GM19455 (cell line): ENCODE measurements around the gene C5orf34.
A peak's percentile ranks its signal among the peaks of the same experiment; 100 is the strongest.
"Not testable (repeated sequence)": the region's sequence is repeated elsewhere in the genome, so short reads cannot be mapped to it uniquely, and the experiment has no call there.

Experiments
- ATAC-seq: cut with Tn5 transposase; IDR thresholded peaks from one replicate; pipeline ENCODE4 v1.9.1; 2021; ENCODE audit not compliant: unreplicated experiment

Gene C5orf34

GRCh38 chr5:43515678-43516048, 715 bp upstream of the C5orf34 start:
- no peak for ATAC-seq

- ATAC-seq, result peak; percentile 33
Observed at GRCh38 chr5:43514471-43514815, 505 bp downstream of the C5orf34 start.

- no peak for ATAC-seq
Observed at GRCh38 chr5:43514025-43514424, 923 bp downstream of the C5orf34 start.

DNA sequence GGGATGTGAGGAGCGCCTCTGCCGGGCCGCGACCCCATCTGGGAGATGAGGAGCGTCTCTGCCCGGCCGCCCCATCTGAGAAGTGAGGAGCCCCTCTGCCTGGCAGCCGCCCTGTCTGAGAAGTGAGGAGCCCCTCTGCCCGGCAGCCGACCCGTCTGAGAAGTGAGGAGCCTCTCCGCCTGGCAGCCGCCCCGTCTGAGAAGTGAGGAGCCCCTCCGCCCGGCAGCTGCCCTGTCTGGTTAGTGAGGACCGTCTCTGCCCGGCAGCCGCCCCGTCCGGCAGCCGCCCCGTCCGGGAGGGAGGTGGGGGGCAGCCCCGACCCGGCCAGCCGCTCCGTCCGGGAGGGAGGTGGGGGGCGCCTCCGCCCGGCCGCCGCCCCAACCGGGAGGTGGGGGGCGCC, 3.9 kb downstream of the C5orf34 start:
- ATAC-seq, result not testable (repeated sequence)

DNA sequence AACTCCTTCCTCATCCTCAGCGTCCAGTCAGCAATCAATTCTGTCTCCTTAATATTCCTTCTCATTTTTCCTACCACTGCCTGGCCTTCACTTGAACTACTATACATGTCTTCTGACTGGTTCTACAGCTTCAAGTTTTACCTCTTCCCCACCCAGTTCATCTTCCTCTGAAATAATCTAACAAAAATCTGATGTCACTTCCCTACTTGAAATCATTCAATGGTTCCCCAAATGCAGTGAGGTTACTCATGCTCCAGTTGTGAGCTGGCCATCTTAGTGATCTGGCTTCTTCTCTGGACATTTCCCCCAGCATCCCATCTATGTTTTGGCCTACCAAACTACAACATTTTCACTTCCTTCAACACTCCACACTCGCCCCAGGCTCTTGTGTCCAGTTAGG, 16.4 kb downstream of the C5orf34 start:
- no peak for ATAC-seq

GRCh38 chr5:43497311-43498104, 17.4 kb downstream of the C5orf34 start:
- ATAC-seq, result no peak

DNA sequence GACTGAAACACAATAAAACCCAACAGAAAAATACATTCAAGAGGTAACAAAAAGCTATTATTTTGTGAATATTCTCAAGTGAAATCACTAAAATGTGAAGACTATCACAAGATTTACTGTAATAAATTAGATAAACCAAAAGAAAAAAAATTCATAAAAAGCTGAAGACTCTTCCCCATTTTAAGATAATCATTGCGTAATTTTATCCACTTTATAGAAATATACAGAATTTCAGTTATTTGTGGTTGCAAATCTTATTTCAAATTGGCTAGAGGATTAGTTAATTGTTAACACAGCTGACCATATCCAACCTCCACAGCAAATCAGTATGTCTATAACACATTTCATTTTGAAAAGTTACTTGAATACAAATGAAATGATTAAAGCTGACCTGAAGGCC, 23.6 kb downstream of the C5orf34 start:
- ATAC-seq, result no peak

DNA sequence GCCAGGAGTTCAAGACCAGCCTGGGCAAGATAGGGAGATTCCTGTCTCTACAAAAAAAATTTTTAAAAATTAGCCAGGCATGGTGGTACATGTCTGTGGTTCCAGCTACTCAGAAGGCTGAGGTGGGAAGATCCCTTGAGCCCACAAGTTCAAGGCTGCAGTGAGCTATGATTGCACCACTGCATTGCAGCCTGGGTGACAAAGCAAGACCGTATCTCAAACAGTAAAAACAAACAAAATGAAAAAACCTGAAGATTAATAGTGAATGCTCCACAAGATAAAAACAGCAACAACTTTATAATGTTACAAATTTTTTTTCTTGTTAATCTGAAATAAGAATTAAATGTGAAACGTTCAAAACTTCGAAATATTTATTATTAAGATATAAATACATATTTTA, 28.6 kb downstream of the C5orf34 start:
- no peak for ATAC-seq

- ATAC-seq, result no peak
Observed at GRCh38 chr5:43485406-43485805, 29.5 kb downstream of the C5orf34 start.

DNA sequence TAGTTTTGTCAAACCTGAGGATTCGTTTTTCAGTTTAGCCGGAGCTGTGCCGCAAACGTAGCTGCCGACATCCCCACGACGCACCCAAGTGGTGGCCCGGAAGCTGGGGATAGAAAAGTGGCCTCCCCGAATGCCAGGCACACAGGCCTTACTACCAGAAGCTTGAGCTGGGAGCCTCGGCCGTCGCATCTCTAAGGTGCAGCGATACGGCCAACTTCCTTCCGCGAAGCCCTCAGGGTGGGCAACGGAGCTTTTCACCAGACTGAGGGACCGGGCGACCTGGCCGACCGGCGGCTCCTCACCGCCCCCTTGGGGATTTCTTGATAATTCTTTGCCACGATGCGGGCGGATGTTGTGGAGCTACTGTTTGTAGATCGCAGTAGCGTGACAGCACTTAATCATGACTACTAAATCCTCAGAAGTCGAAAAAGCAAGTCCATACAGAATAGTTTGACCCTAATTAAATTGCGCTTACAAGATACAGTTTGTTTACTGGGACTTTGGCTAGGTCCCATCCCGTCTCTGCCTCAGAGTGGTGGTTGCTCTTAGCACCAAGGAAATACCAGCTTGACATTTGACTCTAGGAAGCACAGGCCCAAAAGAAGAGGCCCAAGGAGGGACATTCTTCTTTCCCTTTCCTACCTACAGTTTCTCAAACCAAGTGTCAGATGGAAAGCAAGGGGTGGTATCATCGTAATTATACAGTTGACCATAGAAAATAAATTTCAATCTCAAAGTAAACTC, 30.7 kb downstream of the C5orf34 start:
- ATAC-seq, result peak; percentile 73

DNA sequence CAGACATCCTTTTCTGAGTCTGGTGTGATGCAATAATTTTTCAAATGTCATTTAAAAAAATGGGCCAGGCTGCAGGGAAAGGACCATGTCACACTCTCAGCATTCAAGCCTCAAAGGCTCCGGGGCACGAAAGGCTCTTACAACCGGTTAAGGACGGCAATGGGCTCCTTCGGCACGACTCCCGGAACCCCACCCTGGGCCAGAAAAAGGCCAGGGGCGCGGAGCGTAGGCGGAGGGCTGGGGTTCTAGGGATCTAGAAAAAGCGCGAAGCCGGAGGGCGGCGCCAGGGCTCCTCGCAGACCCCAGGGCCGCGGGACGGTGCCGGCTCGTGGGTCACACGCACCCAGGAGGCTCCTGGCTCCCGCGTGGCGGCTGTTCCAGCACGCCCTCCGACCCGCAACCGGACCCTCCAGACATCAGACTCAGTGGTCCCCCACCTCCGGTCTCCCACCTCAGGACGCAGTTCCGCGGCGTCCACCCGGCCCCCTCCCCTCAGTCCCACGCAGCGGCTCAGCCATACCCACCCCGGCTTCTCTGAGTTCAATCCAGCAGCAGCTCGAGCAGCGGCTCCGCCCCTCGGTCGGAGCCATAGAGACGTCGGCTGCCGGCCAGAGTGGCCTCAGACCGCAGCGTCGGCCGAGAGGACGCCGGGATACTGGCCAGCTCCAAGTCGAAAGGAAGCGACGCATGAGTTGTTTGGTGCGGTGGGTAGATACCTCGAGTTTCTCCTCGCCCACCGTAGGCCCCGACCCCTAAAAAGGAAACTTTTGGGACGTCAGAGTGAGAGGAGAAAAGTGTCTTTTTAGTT, 31.4 kb downstream of the C5orf34 start, which contains the start of gene TMEM267:
Gene TMEM267 (minus strand): TSS at position 568 of the 808 bp plus-strand sequence. CDS start 29,896 bp downstream, outside the sequence.
- peak; percentile 91 for ATAC-seq

DNA sequence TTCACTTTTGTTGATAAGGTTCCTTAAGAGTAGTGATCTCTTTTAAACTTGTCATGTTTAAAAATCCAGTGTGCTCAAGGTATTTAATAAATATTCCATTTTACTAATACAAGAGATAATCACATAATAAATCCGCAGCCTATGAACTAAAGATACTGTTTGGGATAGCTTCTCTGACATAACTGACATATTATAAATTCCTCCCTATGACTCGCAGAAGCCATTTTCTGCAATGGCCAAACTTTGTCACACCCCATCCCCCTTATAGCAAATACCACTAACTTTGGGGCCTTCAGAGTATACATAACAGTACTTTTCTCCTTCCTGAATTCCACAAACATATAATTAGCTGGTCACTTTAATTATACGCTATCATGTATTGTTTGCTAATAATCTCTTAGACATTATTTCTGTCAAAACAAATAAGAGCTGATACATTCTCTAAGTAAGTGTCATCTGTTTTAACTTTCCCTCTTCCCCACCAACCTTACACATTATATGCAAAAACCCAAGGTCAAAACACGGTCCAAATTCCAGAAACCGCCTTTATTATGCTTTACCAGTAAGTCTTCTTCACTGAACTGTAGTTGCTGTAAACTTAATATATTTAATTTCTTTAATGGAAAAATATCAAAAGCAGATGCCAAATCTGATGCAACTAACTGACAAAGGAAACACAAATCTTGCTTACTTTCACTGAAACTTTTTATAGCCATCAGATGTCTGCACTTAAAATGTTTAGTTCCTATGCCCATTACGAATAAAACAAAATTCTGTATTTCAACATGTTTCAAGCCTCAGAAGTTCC, 32.3 kb downstream of the C5orf34 start:
- no peak for ATAC-seq

GRCh38 chr5:43469671-43470391, 45.1 kb downstream of the C5orf34 start:
- ATAC-seq, result no peak

DNA sequence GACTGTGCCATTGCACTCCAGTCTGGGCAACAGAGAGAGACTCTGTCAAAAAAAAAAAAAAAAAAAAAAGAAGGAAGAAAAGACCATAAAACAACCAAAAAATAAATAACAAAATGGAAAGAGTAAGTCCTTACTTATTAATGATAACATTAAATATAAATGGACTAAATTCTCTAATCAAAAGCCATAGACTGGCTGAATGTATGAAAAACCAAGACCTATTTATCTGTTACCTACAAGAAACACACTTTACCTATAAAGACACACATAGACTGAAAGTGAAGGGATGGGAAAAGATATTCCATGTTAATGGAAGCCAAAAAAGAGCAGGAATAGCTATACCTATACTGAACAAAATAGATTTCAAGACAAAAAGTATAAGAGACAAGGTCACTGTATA, 47.8 kb downstream of the C5orf34 start:
- ATAC-seq, result no peak

DNA sequence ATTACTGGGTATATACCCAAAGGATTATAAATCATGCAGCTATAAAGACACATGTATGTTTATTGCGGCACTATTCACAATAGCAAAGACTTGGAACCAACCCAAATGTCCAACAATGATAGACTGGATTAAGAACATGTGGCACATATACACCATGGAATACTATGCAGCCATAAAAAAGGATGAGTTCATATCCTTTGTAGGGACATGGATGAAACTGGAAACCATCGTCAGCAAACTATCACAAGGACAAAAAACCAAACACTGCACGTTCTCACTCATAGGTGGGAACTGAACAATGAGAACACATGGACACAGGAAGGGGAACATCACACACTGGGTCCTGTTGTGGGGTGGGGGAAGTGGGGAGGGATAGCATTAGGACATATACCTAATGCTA, 49.5 kb downstream of the C5orf34 start:
- ATAC-seq, result not testable (repeated sequence)

- ATAC-seq, result no peak
Observed at GRCh38 chr5:43461066-43461465, 53.9 kb downstream of the C5orf34 start.

- no peak for ATAC-seq
Observed at GRCh38 chr5:43456556-43456955, 58.4 kb downstream of the C5orf34 start.

DNA sequence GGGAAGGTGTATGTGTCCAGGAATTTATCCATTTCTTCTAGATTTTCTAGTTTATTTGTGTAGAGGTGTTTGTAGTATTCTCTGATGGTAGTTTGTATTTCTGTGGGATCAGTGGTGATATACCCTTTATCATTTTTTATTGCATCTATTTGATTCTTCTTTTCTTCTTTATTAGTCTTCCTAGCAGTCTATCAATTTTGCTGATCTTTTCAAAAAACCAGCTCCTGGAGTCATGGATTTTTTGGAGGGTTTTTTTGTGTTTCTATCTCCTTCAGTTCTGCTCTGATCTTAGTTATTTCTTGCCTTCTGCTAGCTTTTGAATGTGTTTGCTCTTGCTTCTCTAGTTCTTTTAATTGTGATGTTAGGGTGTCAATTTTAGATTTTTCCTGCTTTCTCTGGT, 73.4 kb downstream of the C5orf34 start:
- not testable (repeated sequence) for ATAC-seq

DNA sequence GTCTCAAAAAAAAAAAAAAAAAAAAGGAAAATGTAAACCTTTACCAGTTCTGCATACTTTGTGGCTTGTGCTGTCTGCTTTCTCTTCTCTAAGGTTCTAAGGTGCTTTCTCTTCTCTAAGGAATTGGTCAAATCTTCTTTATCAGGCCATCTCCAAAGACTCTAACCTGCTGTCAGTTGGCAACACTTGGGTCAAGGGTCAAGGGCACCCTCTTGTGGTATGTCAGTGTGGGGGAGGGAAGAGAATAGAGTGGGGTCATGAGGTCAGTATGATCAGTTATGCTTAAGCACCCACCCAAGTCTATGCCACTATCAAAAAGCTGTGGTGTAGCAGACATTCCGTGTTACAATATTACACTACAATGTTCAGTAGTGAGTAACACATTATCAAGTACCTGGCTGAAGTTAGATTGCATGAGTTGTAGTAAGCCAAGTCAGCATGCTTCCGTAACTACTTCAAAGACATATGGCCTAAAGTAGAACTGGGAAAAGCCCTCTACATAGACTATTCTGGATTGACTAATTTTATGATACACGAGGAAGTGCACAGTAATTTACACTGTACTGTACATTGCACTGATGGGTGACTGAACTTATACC, 77.8 kb downstream of the C5orf34 start:
- ATAC-seq, result no peak
